ENCODE measurements around the gene NXPH4.

The NXPH4 gene

DNA sequence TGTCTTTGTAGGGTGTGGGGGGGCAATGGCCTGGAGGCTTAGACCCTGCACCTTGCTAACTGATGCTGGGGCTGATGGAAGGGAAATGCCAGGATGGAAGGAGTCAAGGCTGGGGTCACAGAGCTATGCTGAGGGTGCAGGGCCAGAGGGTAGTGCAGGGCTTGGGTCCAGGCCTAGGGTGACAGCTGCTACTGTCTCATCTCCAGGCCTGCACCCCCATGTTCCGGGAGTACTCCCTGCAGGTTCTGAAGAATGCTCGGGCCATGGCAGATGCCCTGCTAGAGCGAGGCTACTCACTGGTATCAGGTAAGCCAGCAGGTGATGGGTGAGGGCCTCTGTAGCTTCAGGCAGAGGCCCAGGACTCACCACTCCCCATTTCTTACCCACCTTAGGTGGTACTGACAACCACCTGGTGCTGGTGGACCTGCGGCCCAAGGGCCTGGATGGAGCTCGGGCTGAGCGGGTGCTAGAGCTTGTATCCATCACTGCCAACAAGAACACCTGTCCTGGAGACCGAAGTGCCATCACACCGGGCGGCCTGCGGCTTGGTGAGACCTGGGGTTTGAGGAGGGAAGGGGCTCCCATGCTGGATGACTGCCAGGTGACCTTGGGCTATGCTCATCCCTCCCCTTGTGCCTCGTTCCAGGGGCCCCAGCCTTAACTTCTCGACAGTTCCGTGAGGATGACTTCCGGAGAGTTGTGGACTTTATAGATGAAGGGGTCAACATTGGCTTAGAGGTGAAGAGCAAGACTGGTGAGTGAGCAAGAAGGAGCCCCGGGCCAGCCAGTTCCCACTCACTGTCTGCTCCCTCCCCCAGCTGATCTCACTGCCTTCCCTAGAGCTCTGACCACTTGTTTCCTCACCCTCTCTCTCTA, 17.0 kb downstream of the NXPH4 start:
- peak; percentile 66 to 81 for DNase-seq

DNA sequence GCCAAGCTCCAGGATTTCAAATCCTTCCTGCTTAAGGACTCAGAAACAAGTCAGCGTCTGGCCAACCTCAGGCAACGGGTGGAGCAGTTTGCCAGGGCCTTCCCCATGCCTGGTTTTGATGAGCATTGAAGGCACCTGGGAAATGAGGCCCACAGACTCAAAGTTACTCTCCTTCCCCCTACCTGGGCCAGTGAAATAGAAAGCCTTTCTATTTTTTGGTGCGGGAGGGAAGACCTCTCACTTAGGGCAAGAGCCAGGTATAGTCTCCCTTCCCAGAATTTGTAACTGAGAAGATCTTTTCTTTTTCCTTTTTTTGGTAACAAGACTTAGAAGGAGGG, 17.6 kb downstream of the NXPH4 start:
- DNase-seq = no peak

DNA sequence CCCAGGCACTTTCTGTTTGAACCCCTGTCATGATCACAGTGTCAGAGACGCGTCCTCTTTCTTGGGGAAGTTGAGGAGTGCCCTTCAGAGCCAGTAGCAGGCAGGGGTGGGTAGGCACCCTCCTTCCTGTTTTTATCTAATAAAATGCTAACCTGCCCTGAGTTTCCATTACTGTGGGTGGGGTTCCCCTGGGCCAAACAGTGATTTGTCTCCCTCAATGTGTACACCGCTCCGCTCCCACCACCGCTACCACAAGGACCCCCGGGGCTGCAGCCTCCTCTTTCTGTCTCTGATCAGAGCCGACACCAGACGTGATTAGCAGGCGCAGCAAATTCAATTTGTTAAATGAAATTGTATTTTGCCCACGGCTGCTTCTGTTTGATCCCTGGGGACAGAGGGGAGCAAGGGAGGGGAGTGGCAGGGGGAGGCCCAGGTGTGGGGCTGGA, 18.0 kb downstream of the NXPH4 start:
- DNase-seq = peak; percentile 65 to 77

DNA sequence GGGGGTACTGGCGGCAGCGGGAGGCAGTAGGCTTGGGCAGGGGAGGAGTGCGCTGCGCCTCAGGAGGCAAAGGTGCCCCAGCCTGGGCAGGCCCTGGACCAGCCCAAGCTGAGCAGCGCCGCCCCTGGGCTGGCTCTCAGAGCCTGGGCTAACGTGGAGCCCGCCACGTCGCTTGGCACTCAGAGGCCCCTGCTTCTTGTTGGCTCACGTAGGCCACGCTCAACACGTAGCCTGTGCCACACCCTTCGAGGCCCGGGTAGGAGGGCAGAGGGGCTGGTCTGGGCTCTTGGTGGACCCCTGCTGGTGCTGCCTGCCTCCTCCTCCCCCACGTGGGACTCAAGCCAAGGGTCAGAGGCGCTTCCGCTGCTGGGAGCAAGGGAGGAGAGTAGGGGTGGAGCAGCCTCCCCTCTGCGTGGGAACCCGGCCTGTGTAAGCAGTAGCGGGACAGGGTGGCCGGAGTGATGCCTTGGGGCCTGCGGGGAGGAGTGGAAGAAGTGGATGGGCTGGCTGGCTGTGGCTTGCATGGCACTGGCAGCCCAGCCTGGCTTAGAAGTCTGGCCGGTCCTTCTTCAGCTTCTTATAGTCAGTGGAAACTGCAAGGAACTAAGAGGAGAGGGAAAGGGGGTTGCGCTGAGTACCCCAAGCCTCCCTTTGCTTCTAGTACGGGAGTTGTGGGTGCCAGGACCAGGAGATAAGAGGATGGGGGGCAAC, 18.6 kb downstream of the NXPH4 start:
- DNase-seq = no peak

DNA sequence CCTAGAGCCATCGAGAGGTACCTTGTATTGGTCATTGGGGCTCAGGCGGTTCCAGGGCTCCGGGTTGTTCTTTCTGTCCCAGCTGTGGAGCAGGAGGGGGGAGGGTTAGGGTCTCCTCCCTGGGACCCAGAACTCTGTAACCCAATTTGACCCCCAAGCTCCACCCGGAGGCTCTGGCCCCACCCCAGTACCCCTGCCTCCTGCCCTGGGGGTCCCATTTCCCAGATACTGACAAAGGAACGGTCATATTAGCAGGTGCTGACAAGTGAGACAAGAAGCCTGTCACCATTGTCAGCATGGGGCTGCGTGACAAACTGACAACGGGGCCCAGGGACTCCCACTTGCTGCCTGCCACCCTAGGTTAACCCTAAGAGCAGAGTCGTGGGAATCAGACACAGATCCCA, 19.1 kb downstream of the NXPH4 start:
- no peak for DNase-seq

DNA sequence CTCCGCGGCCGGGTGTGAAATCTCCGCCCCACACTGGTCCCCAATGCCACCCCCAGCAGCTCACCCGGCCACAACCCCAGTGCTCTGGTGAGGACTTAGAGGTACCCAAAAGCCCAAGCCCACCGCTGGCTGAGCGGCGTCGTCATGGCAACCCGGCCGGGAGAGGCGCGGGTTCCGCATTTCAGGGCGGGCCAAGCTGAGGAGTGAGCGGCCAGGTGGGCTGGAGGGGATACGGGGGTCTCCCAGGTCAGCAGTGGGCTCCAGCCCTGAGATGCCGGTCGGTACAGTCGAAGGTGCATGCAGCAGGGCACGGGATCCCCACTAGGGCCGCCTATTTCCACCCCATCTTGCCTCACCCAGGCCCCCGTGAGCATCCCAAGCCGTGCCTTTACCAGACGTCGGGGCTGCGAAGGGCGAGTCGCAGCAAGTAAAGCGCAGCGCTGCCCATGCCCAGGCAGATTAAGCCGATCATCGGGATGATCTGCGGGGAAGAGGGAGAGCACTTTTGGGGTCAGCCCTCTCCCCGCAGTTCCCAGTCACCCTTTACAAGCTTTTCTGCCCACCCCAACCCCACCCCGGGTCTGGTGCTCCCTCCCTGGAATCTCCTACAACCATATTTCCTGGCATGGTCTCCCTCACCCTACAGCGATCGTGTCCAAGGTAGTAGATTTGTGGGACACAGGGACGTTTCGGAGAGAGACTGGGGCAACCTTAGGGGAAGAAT, 19.8 kb downstream of the NXPH4 start:
- no peak for DNase-seq

DNA sequence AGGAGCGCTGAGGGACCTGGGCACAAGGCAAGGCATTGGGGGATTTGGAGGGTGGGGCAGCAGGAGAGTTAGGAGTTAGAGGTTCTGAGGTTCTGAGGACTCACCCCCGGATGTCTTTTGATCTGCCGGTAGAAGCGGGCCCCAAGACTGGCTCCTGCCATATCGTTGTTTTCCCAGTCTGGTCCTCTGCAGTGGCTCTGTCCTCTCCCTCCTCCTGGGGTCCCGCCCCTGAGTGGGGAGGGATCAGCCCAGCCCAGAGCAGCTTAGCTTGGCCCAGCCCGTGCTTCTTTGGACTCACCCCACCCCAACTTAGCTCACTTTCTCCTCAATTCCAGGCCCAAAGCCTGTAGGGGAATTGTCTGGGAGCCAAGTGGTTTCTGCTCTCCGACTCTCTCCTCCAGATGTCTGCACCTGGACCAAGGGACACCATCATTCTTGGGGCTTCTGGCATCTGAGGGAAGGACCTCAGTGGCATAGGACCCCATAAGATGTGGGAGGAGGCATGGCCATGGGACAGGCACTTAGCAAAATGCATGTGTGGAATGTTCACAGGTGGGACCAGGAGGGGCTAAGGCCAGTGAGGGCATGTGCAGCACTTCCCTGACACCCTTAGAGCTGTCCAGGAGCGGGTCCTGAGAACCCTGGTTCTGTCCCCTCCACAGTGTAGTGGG, 20.5 kb downstream of the NXPH4 start:
- no peak for DNase-seq

DNA sequence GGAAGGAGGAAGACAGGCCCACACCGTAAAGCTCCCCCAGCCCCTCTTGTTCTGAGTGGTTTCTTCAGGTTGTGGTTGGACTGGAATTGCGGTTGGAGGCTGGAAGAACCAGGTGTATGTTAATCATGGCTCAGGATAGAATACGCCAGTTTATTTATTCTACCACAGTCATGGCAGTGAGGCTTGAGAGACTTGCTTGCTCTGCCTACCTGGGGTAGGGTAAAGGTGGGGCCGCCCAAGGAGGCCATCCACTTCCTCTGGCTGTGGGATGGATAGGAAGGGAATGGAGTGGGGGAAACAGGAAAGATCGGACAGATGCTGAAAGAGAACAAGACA, 21.0 kb downstream of the NXPH4 start:
- DNase-seq = no peak

DNA sequence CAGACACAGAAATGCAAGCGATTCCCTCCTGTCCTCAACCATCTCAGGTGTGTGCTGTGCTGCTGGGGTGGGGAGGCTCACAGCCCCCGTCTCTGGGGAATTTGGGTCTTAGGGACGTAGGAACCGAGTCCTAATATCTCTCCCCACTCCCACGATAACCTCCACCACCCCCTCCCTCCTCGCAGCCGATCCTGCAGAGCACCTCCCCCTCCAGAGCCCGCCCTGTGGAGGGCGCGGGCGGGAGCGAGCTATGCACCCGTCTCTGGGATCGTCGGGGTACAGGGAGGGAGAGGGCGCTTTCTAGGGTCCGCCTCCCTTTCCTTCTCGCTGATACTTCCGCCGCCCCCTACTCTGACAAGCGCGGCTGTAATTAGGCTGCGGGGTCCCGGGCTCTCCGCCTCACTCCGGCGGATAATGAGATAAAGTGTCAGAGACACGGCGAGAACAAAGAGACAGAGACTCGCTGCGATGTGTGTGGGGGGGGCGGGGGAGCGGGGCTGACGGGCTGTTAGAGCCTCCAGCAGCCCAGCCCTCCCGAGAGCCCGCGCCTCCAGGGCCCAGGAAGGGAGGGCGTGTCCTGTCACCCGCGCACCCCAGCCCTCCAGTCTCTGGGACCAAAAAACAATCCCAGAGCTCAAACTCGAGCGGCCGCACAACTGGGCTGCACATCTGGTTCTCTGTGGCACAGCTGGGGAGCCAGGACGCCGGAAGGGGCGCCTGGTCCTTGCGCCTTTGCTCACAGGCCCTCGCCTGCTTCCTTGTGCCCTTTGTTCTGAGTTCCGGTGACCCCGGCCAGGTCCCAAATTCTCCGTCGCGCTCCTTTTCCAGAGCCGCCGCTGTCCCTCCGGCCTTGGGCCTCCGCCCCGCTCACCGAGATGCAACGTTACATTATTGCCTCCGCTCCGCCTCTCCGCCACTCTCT, 21.6 kb downstream of the NXPH4 start:
- no peak for DNase-seq

DNA sequence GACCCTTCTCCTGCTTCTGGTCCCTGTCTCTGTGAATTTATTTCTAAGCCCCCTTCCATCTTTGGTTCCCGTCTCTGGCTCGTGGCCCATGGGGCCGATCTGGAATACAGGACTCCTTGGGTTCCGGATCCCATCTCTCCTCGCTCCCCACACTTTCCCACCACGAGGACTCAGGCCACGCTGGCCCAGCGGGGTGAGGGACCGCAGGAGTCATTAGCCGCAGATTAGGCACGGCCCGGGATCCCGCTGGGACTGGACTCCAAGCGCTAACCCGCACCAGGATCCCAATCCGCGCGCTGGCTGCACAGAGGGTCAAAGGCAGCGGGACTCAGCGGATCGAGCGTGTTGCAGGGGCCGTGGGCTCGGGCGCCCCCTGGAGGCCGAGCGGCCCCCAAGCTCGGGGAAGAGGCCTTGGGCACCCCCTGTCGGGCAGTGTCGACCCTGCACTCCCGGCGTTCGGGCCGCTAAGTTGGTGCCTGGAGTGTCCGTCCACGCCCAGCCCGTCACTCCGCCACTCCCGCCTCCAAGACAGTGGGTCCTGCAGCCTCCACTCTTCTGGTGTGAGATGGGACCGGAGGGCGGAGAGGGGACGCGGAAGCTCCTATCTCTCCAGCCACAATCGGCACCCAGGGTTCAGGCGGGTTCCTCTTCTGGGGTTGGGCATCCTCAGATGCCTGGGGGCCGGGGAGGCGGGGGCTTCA, 22.4 kb downstream of the NXPH4 start:
- peak; percentile 89 to 92 for DNase-seq

DNA sequence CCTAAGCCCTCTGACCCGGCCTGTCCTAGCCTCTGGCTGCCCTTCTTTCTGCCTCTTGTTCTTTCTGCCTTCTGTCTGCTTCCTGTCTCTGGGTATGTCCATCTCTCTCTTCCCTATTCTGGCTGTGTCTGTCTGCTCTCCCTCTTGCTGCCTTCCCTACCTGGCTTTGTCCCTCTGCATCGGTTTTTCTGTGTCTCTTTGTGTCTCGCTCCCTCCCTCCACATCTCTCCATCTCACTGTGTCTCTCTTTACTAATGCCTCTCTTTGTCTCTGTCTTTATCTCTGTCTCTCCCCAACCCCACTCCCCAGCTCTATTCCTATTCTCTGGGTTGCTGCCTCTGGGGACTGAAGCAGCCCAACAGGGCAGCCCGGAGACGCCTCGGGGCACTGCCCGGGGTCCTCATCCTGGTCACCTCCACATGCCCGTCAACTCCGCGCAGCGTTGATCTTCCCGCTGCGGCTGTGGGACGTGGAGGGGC, 23.0 kb downstream of the NXPH4 start:
- no peak for DNase-seq

DNA sequence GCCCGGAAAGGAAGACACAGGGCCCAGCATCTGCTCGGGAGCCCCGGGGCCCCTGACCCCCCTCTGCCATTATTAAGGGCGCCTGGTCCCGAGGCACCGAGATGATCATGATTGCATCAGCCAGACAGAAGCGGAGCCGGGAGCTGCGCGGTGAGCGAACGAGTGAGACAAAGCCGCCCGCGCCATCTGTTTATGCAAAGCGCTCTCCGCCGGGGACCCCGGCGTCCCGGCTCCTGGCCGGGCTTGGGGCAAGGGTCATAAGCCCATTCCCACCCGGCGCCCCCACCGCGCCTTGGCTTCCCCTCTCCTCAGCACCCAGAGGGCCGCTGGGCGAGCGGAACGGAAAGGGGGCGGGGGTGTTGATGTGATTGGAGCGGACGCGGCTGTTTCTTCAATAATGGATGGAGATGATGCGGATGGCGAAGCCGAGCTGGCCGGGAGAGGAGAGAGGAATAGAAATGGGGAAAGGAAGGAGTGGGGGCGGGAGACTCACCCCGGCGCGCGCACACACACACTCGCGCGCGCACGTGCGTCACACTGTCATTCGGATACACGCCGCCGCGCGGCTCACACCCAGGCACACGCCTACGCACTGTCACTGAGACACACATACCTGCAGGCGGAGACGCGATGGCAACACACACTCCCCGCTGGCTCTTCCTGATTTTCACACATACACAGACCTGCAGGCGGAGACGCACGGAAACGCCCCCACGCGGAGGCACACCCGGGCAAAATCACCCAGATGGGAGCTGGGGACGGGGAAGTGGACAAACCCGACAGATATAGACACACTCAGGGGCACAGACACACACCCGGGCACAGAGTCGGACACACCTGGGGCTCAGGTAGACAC, 23.7 kb downstream of the NXPH4 start:
- peak; percentile 57 to 83 for DNase-seq

DNA sequence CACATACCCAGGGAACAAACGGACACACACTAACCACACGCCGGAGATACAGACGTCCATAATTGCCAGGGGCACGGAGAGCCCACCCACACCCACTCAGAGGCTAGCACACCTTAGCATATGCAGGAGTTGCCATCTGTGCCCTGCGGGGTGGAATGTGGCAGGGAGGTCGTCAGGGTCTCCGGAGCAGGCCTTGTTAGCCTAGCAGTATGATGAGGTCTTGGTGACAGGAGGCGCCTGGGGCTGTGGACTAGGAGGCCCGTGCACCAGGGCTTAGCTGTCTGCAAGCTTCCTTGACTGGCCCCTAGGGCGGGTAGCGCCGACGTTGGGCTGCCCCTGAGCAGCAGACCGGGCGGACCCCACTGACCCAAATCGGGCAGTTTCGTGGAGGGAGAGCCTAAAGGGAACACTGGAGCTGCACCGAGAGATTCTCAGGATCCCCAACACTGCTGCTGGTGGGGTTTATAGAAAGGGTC, 24.4 kb downstream of the NXPH4 start:
- DNase-seq = no peak

DNA sequence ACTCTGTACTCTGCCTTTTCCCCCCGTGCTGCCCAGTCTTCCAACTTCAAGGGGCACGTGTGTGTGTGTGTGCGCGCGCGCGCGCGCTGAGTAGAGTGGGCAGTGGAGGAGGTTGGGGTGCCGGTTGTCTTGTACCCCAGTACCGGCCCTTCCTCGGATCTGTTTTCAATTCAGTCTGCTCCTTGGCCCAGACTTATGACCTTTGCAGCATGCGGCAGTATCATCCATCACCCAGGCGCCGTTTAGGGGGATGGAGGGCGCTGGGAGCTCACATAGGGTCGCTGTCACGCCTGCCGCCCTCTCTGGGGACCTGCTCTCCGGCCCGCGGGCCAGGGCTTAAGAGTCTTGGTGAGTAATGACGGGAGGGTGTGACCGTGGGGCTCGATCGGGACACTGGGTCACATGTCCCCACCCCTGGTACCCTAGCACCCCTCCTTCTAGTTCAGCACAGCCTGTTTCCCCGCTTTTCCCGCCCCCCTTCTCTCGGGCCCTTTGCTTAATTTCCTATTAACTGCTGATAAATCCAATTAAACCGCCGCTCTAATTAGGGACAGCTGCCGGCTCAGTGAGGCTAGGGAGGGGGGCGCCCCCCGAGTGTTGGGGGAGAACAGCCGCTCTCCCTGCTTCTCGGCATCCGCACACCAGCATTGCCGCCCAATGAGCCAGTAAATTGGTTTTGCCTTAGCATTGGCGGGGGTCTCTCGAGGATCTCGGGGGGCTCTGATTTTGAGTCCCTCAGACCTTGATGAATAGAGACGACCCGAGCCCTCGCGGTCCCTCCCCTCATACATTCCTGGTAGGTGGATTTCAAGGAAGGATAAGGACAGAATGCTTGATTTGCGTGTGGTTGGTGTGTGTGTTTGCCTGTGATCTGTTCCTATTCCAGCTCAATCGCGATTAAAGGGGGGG, 25.1 kb downstream of the NXPH4 start:
- no peak for DNase-seq

DNA sequence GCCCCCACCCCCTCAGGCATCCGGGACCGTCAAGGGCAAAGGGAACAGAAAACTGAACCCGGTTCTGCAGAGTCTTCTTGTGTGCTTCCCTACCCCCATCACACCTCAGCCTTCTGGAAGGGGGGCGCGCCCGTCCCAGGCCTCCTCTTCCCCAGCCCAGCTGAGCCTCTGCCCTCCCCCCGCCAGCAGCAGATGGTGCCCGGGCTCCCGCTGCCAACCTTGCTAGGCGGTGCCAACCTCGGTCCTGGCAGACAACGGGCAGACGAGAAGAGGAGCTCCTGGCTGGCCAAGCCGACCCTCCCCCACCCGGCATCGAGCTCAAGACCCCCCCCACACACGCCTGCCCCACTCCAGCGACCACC, 25.7 kb downstream of the NXPH4 start:
- DNase-seq = no peak

DNA sequence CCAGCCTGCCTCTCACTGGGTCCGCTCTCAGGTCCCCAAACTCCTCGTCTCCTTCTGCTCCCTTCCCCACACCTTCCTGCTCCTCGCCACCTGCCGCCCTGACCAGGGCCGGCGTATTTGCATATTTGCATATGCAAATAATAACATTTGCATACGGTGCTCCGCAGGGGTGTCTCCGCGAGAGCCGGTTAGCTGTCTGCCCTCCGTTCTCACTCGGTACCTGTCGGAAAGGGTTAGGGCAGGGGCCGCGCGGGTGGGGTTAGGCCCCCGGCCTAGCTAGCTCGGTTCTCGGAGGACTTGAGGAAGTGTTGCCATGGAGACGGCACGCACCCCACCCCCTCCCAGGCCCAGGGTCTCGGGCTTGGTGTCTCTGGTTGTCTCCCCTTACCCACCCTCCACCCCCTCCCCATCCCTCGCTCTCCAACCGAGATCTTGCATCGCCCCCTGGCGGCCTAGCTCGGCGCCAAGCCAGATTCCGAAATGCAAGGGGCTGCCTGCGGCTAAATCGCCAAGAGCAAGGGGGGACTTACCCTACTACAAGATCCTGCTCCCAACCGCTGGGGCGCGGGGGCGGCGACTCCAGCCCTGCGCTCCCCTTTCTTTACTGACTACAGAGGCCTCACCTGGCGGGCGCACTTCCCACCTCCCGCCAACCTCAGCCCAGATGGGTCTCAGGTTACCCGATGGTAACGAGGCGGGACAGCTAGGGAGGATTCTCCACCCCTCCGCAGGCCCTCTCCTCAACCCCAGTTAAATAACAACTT, 26.3 kb downstream of the NXPH4 start:
- peak; percentile 22 to 27 for DNase-seq

DNA sequence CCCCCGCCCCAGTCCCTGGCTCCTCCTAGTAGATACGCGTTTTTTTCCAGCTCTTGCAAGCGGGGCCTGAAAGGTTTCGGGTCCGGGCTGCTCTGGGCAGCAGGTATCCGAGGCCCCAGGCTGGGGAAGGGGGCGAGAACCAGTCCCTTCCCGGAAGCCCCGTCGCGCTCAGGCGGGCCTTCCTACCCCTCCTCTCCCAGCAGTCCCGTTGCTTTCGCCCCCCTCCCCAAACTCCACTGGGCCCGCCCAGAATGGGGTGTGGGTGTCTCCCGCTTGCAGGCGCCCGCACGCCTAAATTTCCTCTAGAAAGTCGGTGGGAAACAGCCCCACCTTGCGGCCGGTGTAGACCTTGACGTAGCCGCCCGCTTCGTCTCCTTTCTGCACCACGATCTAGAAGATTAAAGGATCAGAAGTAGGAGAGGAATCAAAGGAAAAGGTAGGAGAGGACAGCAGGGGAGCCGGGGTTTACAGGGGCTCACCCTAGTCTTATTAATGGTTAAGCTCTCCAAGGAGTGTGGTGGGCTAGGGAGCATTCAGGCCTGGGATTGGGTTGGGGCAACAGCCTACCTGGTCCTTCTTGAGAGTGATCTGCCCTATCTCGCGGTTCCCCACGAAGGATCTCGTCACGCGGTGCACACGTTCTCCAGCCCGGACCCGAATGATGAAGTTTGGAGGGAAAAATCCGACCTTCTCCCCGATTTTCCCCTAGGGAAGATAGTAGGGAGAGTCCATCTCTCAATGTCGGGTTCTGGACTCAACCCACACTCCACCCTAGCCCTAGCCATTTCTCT, 27.1 kb downstream of the NXPH4 start:
- DNase-seq = peak; percentile 71 to 72

Data from inflammatory macrophage (primary cell).